Lower leg skin (tissue), 3 donors: ENCODE data around the gene SLC26A11.

ENCODE experiments used
- CTCF ChIP-seq, 3 donors: fragments of 450-650 bp; IDR thresholded peaks; one replicate each; pipeline ENCODE4 v1.5.1; 2016; ENCODE audit warnings: antibody characterized with exemption in 3 of 3, mild to moderate bottlenecking in 3 of 3, moderate library complexity in 2 of 3
- POLR2A ChIP-seq, 2 donors: fragments of 450-650 bp; IDR thresholded peaks; one replicate each; pipeline ENCODE4 v1.6.1; 2016 to 2017; ENCODE audit warnings: antibody characterized with exemption in 2 of 2, mild to moderate bottlenecking in 1 of 2, moderate library complexity in 1 of 2

DNA sequence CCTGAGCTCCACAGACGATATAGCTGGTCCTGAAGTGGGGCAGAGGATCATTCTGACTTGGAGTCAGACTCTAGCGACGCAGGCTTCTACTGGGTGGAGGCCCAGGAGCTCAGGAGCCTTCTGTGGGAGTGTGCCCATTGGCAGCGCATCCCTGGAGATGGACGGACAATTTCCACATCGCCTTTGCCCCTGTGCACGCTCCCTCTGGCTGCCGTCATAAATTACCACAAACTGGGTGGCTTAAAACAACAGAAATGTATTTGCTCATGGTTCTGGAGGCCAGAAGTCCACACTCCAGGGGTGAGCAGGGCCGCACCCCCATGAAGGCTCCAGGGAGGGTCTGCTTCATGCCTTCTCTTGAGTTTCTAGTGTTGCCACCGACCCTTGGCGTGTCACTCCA is 43.5 kb upstream of the SLC26A11 start:
- TF ChIP-seq CTCF (IDR thresholded peaks at IDR 0.05): no peak
- no peak for TF ChIP-seq POLR2A (IDR thresholded peaks at IDR 0.05)
